Measurements from ENCODE around the gene ZNF577.
"Not testable (repeated sequence)": the region's sequence is repeated elsewhere in the genome, so short reads cannot be mapped to it uniquely, and the experiment has no call there.

Gene ZNF577

GRCh38 chr19:51887522-51888498, at the start of gene ZNF577:
Gene ZNF577, minus strand, starts transcription at chr19:51887951. Its CDS starts 7,569 bp downstream, at chr19:51880382.
- DNase-seq (ENCODE audit: low read depth in 2 of 2): peak; percentile 43 to 59

DNA sequence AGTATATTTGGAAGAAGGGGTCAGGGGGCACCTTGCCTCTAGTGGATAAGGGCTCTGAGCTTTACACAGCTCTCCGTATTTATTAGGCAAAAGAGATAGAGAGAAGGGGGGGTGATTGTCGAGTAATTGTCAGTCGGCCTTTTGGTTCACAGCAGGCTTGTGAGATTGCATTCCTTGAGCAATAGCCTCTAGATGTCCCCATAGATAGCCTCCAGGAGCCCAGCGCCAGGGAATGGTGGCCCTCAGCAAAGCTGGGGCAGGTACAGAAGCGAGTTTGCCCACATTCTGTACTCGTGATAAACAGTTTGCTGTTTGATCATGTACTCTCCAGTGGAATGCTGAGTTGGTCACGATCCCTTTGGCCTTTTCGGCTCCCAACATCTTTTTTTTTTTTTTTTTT, 44.2 kb upstream of the ZNF577 start:
- DNase-seq (ENCODE audit: low read depth in 2 of 2): no peak

DNA sequence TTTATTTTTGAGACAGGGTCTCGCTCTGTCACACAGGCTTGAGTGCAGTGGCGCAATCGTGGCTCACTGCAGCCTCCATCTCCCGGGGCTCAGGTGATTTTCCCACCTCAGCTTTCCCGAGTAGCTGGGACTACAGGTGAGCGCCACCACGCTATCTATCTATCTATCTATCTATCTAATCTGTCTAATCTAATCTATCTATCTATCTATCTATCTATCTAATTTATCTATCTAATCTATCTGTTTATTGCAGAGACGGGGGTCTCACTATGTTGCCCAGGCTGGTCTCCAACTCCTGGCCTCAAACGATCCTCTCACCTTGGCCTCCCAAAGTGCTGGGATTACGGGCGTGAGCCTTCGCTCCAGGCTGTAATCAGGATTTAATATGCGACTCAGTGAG, 40.1 kb upstream of the ZNF577 start:
- no peak for DNase-seq (ENCODE audit: low read depth in 2 of 2)

DNA sequence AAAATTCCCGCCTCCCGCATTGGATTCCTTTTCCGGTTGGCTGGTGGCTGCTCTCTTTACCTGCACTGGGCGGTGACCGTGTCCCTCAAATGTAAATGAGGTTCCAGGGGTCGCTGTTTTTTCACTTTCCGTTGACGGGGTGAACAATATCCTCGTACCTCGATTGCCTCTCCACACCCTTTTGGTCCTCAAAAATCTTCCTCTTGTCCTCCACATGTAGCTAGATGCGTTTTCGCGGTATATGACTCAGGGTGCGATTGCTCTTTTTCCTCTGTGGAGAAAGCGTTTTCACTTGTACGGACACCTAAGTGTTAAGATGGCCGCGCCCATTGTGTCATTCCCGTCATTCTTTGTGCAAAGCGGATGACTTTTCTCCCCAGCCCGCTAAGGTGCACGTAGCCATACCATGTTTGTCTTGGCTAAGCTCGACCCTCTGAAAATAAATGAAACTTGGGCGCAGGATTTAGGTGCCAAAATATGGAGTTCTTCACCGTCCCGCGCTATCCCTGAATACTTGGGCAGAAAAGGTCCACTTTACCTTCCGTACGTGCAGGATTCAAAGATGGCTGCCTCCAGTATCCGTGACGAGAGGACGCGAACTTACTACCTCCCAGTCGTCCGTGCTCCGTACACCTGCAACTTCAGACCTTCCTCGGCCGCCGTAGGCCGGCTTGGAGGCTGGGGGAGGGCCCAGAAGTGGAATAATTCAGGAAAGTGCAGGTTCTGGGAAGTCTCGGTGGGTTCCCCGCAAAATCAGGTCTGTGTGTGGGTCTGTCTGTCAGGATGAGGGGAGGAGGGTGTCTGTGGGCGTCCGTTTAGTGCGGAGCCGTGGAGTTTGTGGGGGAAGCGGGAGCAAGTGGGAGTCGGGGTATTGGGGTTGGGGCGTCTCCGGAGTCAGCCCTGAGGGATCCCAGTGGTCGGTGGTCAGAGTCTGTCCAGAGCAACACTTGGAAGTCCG, 39.3 kb upstream of the ZNF577 start, which contains the start of gene ZNF613:
TSS of gene ZNF613 (plus strand) at position 689 of the 958 bp plus-strand sequence. CDS start 8,749 bp downstream, outside the sequence.
- DNase-seq (ENCODE audit: low read depth in 2 of 2): peak; percentile 69 to 78

- DNase-seq (ENCODE audit: low read depth in 2 of 2): no peak
These were observed 38.7 kb upstream of the ZNF577 start for GRCh38 chr19:51926426-51926783.

DNA sequence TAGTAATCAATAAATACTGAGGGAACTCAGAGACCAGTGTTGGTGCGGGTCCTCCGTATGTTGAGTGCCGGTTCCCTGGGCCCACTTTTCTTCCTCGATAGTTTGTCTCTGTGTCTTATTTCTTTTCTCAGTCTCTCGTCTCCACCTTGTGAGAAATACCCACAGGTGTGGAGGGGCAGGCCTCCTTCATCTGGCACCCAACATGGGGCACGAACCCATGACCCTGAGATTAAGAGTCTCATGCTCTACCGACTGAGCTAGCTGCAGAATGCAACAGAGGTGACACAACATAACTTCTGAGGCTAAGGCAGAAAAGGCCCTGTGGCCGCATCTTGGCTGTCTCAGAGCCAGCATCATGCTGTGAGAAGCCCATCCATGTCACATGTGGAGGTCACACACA, 34.2 kb upstream of the ZNF577 start:
- DNase-seq (ENCODE audit: low read depth in 2 of 2): no peak

DNA sequence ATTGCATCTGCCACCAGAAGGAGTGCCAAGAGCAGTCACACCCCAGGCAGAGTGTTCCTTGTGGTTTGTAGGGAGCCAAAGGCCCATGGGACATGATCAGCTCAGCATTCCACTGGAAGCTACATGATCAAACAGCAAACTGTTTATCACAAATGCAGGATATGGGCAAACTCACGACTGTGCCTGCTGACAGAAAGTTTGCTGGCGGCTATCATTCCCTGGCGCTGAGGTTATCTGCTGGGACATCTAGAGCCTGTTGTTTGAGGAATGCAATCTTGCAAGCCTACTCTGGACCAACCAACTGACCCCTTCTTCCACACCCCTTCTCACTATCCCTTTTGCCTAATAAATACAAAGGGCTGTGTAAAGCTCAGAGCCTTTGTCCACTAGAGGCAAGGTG, 31.9 kb upstream of the ZNF577 start:
- no peak for DNase-seq (ENCODE audit: low read depth in 2 of 2)

DNA sequence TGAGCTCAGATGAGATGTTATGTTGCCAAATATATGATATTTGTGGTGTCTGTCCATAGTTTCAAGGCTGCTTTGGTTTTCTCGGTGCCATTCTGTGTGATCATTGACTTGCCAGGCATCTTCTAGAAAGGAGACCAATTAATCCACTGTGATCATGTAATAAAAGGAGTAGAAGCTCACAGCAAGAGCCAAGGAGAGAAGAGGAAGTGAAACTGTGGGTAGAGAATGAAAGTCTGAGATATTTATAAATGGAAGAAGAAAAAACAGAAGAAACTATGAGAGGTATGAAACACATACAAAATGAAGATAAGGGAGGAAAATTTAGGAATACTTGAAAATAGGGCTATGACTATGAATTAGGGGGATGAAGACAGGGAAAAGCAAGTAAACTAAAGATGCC, 28.4 kb upstream of the ZNF577 start:
- DNase-seq (ENCODE audit: low read depth in 2 of 2): no peak

DNA sequence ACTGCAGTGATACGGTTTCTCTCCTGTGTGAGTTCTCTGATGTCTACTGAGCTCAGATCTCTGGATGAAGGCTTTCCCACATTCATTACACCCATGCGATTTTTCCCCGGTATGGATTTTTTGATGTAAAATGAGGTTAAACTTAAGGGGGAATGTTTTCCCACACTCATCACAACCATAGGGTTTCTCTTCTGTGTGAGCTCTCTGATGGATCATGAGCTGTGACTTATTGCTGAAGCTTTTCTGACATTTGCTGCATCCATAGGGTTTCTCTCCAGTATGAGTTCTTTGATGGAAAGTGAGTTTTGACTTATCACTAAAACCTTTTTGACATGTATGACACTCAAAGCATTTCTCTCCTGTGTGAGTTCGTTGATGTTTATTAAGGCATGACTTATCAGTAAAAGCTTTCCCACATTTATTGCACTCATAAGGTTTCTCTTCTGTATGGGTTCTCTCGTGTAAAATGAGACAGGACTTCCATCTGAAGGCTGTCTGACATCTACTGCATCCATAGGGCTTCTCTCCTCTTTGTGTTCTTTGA, 27.6 kb upstream of the ZNF577 start:
- DNase-seq (ENCODE audit: low read depth in 2 of 2): no peak

DNA sequence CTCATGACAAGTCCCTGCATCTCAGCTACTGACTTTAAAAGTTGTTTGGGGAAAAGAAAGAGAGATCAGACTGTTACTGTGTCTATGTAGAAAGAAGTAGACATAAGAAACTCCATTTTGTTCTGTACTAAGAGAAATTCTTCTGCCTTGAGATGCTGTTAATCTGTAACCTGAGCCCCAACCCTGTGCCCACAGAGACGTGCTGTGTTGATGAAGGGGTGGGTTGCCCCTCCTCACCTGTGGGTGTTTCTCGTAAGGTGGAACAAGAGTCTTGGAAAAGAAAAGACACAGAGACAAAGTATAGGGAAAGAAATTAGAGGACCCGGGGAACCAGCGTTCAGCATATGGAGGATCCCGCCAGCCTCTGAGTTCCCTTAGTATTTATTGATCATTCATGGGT, 20.2 kb upstream of the ZNF577 start:
- DNase-seq (ENCODE audit: low read depth in 2 of 2): not testable (repeated sequence)

DNA sequence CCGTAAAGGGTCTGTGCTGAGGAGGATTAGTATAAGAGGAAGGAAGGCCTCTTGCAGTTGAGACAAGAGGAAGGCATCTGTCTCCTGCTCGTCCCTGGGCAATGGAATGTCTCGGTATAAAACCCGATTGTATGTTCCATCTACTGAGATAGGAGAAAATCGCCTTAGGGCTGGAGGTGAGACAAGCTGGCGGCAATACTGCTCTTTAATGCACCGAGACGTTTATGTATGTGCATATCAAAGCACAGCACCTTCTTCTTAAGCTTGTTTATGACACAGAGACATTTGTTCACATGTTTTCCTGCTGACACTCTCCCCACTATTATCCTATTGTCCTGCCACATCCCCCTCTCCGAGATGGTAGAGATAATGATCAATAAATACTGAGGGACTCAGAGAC, 18.4 kb upstream of the ZNF577 start:
- DNase-seq (ENCODE audit: low read depth in 2 of 2): not testable (repeated sequence)

DNA sequence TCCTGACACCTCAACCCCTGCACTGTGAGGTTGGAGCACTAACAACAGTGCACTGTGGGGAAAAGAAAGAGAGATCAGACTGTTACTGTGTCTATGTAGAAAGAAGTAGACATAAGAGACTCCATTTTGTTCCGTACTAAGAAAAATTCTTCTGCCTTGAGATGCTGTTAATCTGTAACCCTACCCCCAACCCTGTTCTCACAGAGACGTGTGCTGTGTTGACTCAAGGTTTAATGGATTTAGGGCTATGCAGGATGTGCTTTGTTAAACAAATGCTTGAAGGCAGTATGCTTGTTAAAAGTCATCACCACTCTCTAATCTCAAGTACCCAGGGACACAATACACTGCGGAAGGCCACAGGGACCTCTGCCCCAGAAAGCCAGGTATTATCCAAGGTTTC, 17.9 kb upstream of the ZNF577 start:
- not testable (repeated sequence) for DNase-seq (ENCODE audit: low read depth in 2 of 2)

DNA sequence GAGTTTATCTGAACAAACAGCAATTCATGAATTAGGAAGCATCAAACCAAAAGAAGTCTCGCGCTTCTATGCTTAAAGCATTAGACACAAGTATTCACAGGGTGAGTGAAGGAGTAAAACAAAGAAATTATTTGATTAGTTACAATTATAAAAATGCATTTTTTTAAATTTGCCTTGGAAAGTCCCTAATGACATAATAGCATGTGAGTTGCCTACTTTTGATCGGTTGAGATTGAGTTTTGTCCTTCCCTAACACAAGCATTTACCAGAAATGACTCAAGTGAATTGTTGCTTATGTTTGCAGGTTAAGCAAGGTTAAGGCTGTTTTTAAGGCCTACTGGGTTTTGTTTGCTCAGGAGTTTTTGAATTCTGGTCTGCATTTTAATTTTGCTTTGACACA, 17.5 kb upstream of the ZNF577 start:
- no peak for DNase-seq (ENCODE audit: low read depth in 2 of 2)

DNA sequence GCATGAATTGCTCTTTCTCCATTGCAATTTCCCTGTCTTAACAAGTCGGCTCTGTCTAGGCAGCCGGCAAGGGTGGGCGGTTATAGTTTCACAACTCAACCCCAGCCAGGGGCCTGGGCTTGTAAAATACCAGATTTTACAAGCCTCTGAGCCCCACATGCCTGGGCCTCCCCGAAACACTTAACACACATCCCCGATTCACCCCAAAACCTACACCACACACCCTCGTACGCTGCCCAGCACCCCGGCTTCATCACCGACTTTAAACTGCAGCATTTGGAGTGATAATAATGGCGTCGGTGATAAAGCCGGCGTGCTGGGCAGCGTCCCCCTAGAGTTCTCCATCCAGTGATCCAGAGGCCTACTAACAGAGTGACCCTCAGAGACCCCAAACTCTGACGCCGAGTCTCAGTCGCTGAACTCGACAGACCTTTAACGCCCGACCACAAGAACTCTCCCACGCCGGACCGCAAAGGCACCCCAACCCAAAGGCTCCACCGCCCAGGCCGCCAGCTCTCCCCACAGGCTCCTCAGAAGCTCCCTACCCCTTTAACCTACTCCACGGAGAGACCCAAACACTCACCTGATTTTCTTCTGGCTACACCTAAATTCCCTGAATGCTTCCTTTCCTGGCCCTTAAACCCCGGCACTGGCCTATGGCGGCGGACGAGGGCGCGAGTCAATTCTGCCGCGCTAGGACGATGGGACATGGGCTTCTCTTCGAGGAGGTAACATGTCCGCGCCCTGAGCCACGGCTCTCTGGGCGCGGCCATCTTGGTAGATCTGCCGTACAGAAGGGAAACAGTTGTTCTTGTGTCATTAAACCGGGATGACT, 16.8 kb upstream of the ZNF577 start, which contains the start of gene ZNF649:
TSS of gene ZNF649 (minus strand) at position 687 of the 835 bp plus-strand sequence. CDS start 4,910 bp downstream, outside the sequence.
- DNase-seq (ENCODE audit: low read depth in 2 of 2): peak; percentile 63 to 65

DNA sequence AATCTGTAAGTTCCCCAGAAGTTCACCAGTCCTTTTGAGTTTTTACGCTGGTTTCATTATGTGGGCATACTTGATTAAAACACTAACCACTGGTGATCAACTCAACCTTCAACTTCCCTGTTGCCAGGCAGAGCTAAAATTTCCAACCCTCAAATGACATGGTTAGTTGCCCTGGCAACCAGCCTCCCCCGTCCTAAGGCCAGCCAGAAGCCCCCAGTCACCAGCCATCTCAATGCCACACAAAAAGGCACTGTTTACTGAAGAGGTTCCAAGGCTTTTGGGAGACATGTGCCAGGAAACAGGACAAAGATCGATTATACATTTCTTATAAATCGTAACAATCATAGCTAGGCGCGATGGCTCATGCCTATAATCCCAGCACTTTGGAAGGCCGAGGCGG, 15.4 kb upstream of the ZNF577 start:
- DNase-seq (ENCODE audit: low read depth in 2 of 2): no peak

DNA sequence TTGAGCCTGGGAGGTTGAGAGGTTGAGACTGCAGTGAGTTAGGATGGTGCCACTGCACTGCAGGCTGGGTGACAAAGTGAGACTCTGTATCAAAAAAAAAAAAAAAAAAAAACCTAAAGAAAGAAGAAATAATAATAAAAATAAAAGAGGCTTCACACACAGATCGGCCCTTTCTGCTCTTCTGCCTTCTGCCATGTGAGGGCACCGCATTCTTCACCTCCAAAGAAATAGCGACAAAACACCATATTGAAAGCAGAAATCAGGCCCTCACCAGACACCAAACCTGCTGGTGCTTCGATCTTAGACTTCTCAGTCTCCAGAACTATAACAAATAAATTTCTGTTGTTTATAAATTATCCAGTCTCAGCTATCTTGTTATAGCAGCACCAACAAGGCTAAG, 14.1 kb upstream of the ZNF577 start:
- DNase-seq (ENCODE audit: low read depth in 2 of 2): no peak

DNA sequence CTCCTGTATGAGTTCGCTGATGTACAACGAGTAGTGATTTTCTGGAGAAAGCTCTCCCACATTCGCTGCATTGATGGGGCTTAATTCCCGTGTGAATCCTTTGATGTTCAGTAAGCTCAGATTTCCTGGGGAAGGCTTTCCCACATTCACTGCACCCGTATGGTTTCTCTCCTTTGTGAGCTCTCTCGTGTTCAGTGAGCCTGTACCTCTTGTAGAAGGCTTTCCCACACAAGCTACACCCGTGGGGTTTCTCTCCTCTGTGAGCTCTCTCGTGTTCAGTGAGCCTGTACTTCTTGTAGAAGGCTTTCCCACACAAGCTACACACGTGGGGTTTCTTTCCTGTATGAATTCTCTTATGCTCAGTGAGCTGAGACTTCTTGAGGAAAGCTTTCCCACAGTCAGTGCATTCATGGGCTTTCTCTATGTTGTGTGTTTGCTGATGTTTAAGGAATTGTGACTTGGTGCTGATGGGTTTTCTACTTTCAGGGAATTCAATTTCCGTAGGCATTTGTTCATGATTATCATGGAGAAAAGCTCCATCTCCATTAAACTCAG, 3.5 kb upstream of the ZNF577 start:
- no peak for DNase-seq (ENCODE audit: low read depth in 2 of 2)

DNA sequence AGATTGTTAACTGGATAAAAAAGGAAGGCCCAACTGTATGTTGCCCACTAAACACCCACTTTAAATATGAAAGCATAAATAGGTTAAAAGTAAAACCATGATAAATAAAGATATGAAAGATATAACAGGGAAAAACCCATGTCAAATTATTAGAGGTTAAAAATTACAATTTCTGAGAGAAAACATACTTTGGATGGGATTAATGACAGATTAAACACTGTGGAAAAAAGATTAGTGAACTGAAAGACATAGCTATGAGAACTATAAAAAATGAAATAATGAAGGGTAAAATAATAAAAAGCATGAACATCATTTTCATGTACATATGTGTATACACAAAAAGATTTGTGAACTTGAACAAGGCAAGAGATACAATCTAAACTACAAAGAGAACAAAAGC, 2.2 kb upstream of the ZNF577 start:
- no peak for DNase-seq (ENCODE audit: low read depth in 2 of 2)

DNA sequence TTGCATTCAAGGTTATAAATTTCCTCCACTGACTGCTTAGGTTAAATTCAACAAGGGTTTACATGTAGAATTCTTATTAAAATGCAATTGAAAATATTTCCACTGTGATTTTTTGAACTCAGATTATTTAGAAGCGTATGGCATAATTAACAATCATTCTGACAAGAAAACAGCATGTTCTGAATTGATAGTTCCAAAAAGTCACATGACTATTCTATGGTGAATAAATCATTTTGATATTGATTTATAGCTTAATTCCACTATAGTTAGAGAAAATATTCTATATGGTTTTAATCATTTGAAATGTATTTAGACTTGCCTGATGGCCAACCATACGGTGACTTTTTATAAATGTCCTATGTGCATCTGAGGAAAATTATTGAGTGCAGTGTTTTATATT, 3.0 kb downstream of the ZNF577 start:
- no peak for DNase-seq (ENCODE audit: low read depth in 2 of 2)

GRCh38 chr19:51882518-51882917, 5.2 kb downstream of the ZNF577 start:
- DNase-seq (ENCODE audit: low read depth in 2 of 2): no peak

- DNase-seq (ENCODE audit: low read depth in 2 of 2): no peak
These were observed 14.7 kb downstream of the ZNF577 start for GRCh38 chr19:51873097-51873496.
